C4-2B (cell line): ENCODE results near the gene GIMAP2.

Experiments used
- H3K27ac ChIP-seq: fragments of 450-650 bp; 2 replicates; pipeline ENCODE4 v1.5.1; 2017
- CTCF ChIP-seq: fragments of 450-650 bp; conservative IDR thresholded peaks from 2 replicates; pipeline ENCODE4 v1.5.1; 2017; ENCODE audit warnings: mild to moderate bottlenecking
- ZFX ChIP-seq: fragments of 450-650 bp; IDR thresholded peaks from 2 replicates; pipeline ENCODE4 v1.6.1; 2017

The GIMAP2 gene

GRCh38 chr7:150717814-150718420 lies 32.4 kb downstream of the GIMAP2 start:
- H3K27ac ChIP-seq, result no peak overlapping the region
- no peak for TF ChIP-seq ZFX
- TF ChIP-seq CTCF, result no peak

DNA sequence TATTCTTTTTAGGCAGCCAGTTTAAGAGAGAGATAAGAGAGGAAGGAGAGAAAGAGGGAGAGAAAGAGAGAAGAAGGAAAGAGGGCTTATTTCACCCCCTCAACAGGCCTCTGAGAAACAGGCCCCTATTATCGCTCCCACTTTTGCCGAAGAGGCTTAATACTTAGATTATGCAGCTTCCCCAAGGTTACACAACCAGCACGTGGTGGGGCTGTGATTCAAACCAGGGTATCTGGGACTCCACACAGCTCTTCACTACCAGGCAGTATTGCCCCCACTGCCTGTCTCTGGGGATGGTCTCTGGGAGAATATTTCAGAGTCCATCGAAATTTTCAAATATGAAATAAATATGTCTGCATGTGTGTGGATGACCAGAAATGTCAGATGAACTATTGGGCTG lies 33.9 kb downstream of the GIMAP2 start:
- TF ChIP-seq ZFX (no peak), CTCF (no peak)
- no peak overlapping the region for H3K27ac ChIP-seq

DNA sequence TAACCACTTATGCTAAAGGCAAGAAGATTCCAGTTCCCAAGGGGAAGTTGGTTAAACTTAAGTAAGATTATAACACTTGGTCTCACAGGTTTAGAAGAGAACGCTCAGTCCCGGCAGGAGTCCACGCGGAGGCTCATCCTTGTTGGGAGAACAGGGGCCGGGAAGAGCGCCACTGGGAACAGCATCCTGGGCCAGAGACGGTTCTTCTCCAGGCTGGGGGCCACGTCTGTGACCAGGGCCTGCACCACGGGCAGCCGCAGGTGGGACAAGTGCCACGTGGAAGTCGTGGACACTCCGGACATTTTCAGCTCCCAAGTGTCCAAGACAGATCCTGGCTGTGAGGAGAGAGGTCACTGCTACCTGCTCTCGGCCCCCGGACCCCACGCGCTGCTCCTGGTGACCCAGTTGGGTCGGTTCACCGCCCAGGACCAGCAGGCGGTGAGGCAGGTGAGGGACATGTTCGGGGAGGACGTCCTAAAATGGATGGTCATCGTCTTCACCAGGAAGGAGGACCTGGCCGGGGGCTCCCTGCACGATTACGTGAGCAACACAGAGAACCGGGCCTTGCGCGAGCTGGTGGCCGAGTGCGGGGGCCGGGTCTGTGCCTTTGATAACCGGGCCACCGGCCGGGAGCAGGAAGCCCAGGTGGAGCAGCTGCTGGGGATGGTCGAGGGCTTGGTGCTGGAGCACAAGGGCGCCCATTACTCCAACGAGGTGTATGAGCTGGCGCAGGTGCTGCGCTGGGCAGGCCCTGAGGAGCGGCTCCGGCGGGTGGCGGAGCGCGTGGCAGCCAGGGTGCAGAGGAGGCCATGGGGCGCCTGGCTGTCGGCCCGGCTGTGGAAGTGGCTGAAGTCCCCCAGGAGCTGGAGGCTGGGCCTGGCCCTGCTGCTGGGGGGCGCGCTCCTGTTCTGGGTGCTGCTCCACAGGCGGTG lies 34.7 kb downstream of the GIMAP2 start:
- no peak overlapping the region for H3K27ac ChIP-seq

GRCh38 chr7:150721970-150722373 lies 36.5 kb downstream of the GIMAP2 start:
- TF ChIP-seq ZFX, result no peak
- no peak for TF ChIP-seq CTCF

More for the DNA sequence above, 34.7 kb downstream of the GIMAP2 start:
- no peak for TF ChIP-seq ZFX
- TF ChIP-seq CTCF, result no peak

GRCh38 chr7:150722431-150722931 lies 37.0 kb downstream of the GIMAP2 start:
- TF ChIP-seq ZFX (no peak), CTCF (no peak)
- H3K27ac ChIP-seq, result no peak overlapping the region

More at GRCh38 chr7:150721970-150722373, 36.5 kb downstream of the GIMAP2 start:
- no peak overlapping the region for H3K27ac ChIP-seq

GRCh38 chr7:150723467-150723866 lies 38.0 kb downstream of the GIMAP2 start:
- no peak overlapping the region for H3K27ac ChIP-seq
- peak; percentile 12 for TF ChIP-seq CTCF
- TF ChIP-seq ZFX, result no peak

DNA sequence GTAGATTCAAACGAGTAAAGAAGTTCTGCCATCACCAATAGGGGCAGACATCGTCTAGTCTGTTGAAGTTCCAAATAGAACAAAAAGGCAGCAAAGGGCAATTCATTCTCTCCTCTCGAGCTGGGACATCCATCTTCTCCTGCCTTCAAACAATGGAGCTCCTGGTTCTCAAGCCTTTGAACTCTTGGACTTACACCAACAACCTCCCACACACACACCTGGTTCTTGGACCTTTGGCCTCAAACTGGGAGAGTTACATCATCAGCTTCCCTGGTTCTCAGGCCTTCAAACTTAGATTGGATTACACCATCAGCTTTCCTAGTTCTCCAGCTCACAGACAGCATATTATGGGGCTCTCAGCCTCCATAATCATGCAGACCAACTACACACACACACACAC lies 41.9 kb downstream of the GIMAP2 start:
- H3K27ac ChIP-seq, result no peak overlapping the region
- no peak for TF ChIP-seq ZFX
- TF ChIP-seq CTCF, result no peak
